HEK293 (cell line): ENCODE measurements around the gene SLC2A4.

ENCODE experiments used
- CTCF ChIP-seq: fragments of 450-650 bp; formaldehyde crosslinking; IDR thresholded peaks from 2 replicates; pipeline ENCODE4 v1.5.1; 2016; ENCODE audit warnings: missing biosample characterization, missing genetic modification characterization
- PBX3 ChIP-seq: sonication (generic); formaldehyde crosslinking; IDR thresholded peaks from 2 replicates; pipeline ENCODE4 v1.8.1; 2022; ENCODE audit warnings: mild to moderate bottlenecking, moderate library complexity, missing genetic modification reagents
- PRDM10 ChIP-seq: fragments of 450-650 bp; formaldehyde crosslinking; IDR thresholded peaks from 2 replicates; pipeline ENCODE4 v1.5.1; 2016; ENCODE audit warnings: missing biosample characterization, missing genetic modification characterization
- ZFP41 ChIP-seq: fragments of 450-650 bp; formaldehyde crosslinking; IDR thresholded peaks from 2 replicates; pipeline ENCODE4 v1.5.1; 2016; ENCODE audit warnings: missing biosample characterization, missing genetic modification characterization, borderline replicate concordance
- ZNF214 ChIP-seq: fragments of 450-650 bp; formaldehyde crosslinking; IDR thresholded peaks from 2 replicates; pipeline ENCODE4 v1.5.1; 2017; ENCODE audit warnings: missing biosample characterization, mild to moderate bottlenecking, missing genetic modification characterization, borderline replicate concordance
- ZNF366 ChIP-seq: fragments of 450-650 bp; formaldehyde crosslinking; conservative IDR thresholded peaks from 2 replicates; pipeline ENCODE4 v1.5.1; 2016; ENCODE audit warnings: missing biosample characterization, missing genetic modification characterization
- ZNF621 ChIP-seq: fragments of 450-650 bp; formaldehyde crosslinking; IDR thresholded peaks from 2 replicates; pipeline ENCODE4 v1.5.1; 2017; ENCODE audit warnings: missing biosample characterization, missing genetic modification characterization
- ZNF658 ChIP-seq: fragments of 450-650 bp; formaldehyde crosslinking; IDR thresholded peaks from 2 replicates; pipeline ENCODE4; 2016; ENCODE audit warnings: missing biosample characterization, missing genetic modification characterization
- ZNF692 ChIP-seq: fragments of 450-650 bp; formaldehyde crosslinking; IDR thresholded peaks from 2 replicates; pipeline ENCODE4 v1.5.1; 2016; ENCODE audit warnings: missing biosample characterization, missing genetic modification characterization
- ZNF704 ChIP-seq: fragments of 450-650 bp; formaldehyde crosslinking; IDR thresholded peaks from 2 replicates; pipeline ENCODE4 v1.5.1; 2016; ENCODE audit warnings: missing biosample characterization, missing genetic modification characterization

- TF ChIP-seq PRDM10 (no peak), ZFP41 (tag by site-specific recombination) (no peak), ZNF658 (tag by site-specific recombination) (no peak), CTCF (tag by site-specific recombination) (no peak), ZNF692 (0 out of 2 replicates have a peak, but pooled peaks have one; percentile 8), ZNF704 (tag by site-specific recombination) (no peak), ZNF366 (tag by site-specific recombination) (no peak), ZNF214 (no peak), ZNF621 (tag by site-specific recombination) (no peak), PBX3 (CRISPR knock-in tag) (no peak)
Observed at GRCh38 chr17:7330638-7331015, 49.1 kb downstream of the SLC2A4 start.
